NCI-H748 treated with DMSO at 0.1 percent for 48 hours (cell line): ENCODE data around the gene VAMP5.
"Not testable (repeated sequence)": the region's sequence is repeated elsewhere in the genome, so short reads cannot be mapped to it uniquely, and the experiment has no call there.

Source experiments
- DNase-seq: peaks from one replicate; lab custom pipeline; 2025; lab: John Stamatoyannopoulos, UW

VAMP5 gene, protein sequence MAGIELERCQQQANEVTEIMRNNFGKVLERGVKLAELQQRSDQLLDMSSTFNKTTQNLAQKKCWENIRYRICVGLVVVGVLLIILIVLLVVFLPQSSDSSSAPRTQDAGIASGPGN

DNA sequence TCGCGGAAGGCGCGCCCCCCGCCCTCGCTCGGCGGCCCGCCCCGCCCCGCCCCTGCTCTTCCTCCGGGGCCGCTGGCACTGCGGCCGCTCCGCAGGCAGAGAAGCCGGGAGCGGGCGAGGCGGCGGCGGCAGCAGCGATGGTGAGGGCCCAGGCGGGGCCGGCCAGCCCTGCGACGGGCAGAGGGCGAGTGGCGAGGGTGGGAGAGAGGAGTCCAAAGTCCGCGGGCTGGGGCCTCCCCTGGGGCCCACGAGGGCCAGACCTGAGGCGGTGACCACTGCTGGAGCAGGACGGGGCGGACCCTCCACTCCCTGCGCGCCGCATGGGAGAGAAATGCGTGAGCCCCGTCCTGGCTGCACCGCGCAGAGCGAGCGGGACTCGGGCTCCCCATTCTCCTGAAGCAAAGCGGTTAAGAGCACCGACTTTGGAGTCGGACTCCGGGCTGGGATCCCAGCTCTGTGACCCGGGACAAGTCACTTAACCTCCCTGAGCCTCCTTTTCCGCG lies at the start of gene VAMP5:
VAMP5 (plus strand) TSS at position 78 of the 503 bp plus-strand sequence; CDS start at position 138, 60 bp downstream.
- no peak for DNase-seq

DNA sequence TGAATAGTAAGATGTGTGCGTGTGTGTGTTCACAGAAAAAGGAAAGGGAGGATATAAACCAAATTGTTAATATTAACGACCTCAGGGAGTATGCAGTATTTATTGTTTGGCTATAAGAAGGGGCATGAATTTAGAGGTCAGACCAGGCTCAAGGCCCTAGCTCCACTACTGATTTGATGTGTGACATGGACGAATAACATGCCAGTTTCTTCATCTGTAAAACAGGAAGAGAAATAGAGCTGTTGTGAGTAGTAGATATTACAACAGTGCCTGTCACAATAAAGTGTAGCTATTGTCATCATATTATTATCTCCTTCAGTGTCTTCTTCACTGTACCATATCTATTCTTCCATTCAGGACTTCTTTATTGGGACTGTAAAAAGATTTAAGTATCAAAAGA lies 49.4 kb upstream of the VAMP5 start:
- DNase-seq: no peak

DNA sequence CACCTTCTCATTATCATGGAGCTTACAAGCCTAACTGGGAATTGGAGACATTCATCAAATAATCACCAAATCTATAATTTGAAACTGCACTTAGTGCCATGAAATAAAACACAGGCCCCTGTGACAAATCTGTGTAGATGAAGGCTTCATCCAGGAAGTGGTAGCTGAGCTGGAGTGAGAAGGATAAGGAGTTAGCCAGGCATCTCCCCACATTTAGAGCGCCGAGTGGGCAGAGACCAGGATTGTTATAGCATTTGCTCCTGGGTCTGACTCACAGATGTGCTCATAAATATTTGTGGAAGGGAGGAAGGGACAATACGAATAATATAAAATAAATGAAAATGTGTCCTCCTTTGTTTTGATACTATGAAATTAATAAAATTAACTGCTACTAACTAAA lies 47.8 kb upstream of the VAMP5 start:
- no peak for DNase-seq

DNA sequence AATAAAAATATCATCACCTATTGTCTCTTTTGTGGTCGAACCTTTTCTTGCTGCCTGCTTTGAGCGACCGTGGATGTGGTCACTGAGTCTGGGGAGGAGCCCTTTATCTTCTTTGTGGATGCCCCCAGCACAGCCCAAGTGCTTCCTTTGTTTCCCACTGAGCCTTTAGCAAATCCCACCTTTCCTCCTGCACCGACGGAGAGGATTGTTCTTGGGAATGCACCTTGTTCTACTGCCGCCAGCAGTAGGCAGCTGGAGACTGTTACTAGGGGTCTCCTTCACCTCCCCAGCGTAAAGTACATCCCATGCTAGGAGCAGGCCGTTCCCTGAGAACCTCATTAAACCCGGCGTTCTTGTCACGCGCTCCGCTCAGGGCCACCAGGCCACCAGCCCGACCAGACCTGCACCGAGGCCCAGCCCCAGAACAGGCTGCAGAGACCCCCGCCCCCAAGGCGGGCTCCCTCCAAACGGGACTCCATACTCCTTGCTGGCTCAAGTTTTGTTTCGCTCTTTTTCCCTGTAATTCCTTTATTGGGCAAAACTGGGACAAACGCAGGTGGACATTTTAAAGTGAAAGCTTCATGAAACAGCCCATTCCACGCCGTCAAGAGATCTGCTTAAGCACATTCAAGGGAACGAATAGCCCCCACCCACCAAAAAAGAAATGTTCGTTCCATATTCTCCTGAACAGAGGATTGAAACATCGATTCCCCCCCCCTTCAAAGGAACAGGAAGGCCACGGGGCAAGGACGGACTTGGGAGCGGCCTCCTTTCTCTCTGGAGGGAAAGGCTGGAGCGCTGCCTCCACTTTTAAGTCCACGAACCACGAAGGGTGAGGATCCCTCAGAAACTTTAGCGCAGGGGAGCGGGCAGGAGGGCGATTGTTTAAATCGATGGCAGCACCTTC lies 46.4 kb upstream of the VAMP5 start:
- DNase-seq: peak; percentile 40

DNA sequence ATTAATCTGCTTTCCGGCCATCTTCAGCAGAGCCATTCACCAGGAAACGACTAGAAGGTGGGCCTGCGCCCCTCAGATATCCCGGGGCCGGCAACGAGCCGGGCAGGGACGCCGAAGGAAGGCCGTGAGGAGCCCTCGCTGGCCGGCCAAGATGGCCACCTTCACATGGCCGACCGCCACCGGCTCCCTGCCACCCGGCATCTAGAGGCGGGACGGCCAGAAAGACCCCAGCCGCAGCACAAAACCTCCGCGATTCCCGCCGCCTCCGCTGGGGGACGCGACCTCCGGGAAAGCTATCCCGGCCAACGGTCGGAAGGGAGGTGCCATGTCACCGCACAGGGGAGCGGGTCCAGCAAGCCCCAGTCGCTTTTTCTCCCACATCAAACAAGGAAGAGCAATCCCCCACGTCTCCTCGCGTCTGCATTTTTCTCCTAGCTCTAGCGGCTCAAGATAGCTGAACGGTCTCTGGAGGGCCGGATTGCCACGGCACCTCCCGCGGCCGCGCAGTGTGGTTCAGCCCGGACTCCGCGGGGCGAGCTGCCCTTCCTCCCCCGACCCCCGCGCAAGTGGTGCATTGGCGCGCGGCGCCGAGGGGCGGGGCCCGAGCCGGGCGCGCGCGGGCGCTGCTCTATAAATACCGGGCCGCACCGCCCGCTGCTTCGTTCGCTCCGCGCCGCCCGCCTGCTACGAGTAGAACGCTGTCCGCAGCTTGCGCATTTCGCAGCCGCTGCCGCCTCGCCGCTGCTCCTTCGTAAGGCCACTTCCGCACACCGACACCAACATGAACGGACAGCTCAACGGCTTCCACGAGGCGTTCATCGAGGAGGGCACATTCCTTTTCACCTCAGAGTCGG lies 45.5 kb upstream of the VAMP5 start, which contains the start of gene MAT2A:
MAT2A (plus strand) TSS at position 662 of the 854 bp plus-strand sequence; CDS start at position 782, 120 bp downstream.
- DNase-seq: peak; percentile 75

DNA sequence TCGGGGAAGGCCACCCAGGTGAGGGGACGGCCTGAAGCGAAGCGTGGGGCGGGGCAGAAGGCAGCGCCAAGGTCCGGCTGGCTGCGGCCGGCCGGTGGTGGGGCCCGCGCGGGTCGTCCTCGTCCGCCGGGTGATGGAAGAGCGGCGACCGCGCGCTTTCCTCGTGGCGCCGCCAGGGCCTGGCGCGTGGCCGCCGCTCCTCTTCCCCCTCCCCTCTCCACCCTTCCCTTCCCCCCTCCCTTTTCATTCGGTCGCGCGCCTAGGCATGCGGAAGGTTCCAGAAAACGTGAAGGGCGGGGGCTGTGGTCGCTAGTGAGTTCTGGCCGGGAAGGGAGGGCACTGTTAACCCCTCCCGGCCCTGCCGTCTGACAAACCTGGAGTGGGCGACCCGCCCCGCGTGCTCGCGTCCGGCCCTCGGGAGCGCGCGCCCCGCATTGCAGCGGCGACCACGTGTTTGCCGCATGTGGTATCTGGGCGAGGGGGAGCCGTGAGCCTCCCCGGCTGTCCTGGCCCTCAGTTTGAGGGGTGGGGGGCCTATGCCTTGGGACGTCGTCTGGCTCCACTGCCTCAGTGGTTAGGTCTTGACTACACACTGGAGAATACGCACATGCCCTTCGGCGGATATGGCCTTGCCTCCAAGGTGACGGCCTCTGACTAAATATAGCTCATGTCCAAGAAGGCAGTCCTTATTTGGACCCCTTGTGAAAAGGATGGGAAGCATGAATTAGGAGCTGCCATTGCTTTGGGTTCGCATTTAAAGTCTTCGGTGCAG lies 44.7 kb upstream of the VAMP5 start:
- DNase-seq: no peak

DNA sequence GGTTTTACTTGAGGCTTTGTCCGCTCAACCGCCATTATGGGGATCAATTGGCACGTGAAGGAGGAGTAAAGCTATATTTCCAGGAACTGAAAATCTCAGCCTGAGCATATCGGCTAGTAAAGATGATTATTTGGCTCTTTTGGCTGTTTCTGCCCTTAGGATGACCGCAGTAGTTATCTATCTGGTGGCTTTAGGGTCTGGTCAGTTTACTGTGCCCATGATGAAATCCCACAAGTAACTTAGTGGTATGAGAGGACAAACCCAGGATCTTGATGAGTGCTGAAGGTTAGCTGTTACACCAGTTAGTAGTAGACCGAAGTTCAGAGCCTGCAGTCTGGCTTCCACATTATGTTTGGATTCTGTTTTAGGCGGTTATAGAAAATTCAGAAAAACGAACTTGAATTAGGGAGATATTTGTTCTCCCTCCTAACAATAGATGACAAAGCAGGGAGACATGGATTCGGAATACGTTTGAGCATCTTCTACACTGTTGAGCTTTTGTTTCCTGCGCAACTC lies 44.0 kb upstream of the VAMP5 start:
- DNase-seq: no peak

DNA sequence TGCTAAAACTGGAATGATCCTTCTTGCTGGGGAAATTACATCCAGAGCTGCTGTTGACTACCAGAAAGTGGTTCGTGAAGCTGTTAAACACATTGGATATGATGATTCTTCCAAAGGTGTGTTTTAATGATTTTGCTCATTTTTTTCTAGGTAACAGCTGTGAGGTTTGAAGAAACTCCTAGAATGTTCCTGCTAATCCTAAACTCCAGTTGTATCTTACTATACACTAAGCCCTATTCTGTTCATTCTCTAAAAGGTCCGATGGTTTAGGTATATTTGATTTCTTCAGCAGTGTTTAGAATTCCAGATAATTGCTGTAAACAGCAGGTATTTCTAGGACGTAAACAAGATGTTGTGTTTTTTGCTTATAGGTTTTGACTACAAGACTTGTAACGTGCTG lies 43.0 kb upstream of the VAMP5 start:
- no peak for DNase-seq

DNA sequence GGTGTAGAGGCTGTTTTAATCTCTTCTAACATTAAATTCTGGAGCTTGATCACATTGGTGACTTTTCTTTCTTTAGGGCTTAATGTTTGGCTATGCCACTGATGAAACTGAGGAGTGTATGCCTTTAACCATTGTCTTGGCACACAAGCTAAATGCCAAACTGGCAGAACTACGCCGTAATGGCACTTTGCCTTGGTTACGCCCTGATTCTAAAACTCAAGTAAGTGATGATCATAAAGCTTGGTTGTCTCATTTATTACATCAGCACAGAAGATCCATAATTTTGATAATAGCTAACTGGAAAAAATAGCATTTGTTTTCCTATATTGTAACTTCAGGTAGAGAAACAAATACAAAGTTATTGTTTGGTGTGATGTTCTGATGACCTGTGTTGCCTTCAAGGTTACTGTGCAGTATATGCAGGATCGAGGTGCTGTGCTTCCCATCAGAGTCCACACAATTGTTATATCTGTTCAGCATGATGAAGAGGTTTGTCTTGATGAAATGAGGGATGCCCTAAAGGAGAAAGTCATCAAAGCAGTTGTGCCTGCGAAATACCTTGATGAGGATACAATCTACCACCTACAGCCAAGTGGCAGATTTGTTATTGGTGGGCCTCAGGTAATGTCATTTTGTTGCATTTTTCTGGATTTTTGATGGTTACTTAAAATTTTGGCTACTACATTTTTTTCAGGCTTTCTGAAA lies 42.3 kb upstream of the VAMP5 start:
- DNase-seq: no peak

DNA sequence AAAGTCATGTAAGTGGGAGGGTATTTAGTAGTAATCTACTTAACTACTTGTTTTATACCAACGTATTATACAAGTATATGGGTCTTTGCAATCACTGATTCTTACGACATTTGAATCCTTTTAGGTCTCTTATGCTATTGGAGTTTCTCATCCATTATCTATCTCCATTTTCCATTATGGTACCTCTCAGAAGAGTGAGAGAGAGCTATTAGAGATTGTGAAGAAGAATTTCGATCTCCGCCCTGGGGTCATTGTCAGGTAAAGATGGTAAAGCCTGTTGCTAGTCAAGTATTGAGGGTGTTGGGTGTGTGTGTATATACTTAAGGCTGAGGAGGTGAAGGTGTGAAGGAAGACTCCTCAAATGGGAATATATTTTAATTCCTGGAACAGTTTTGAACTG lies 41.5 kb upstream of the VAMP5 start:
- DNase-seq: no peak

DNA sequence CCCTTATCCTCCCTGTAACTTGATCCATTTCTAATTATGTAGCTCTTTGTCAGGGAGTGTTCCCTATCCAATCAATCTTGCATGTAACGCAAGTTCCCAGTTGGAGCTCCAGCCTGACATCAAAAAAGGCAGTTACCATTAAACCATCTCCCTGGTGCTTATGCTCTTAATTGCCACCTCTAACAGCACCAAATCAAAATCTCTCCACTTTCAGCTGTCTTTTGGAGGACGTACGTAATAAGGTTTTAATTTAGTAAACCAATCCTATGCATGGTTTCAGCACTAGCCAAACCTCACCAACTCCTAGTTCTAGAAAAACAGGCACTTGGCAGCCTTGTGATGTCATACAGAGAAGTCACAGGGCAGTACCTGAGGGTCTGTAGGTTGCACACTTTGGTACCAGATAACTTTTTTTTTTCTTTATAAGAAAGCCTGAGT lies 40.0 kb upstream of the VAMP5 start:
- DNase-seq: not testable (repeated sequence)

DNA sequence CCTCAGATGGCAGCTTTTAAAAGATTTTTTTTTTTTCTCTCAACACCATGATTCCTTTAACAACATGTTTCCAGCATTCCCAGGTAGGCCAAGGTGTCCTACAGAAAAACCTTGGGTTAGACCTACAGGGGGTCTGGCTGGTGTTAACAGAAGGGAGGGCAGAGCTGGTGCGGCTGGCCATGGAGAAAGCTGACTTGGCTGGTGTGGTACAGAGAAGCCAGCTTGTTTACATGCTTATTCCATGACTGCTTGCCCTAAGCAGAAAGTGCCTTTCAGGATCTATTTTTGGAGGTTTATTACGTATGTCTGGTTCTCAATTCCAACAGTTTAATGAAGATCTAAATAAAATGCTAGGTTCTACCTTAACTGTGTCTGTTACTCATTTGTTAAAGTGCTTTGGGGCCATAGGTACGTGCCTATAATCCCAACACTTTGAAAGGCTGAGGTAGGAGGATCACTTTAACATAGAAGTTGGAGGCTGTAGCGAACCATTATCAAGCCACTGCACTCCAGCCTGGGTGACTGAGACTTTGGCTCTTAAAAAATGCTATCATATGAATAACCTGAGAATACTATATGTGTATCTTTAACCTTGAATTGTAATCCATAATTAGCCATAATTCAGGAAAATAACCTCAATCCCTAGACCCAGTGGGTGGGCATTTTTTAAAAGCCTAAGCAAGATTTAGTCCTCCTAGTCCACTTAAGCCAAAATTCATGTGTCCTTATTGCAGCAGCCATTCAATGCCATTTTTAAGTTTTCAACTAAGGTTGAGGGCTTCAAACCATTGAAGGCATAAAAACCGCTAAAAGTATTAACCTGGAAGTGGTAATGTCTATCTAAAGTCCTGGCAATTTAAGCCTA lies 39.1 kb upstream of the VAMP5 start:
- not testable (repeated sequence) for DNase-seq

DNA sequence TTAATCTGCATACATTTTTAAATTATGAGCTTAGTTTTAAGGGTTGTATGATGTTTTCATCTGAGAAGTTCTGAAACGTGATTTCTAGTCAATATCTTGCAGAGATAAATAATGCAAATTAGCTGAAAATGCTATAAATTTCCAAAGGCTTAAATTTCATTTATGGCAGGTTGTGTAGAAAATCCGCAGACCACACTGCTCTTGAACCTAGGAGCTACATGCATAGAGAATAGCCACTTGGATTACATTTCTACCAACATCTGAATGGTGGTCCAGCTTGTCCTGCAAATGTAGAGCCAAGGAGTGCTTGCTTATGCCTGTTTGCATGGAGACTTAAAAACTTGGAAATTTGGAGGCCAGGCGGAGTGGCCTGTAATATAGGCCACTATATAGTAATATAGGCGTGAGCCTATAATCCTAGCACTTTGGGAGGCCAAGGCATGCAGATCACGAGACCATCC lies 38.4 kb upstream of the VAMP5 start:
- no peak for DNase-seq

DNA sequence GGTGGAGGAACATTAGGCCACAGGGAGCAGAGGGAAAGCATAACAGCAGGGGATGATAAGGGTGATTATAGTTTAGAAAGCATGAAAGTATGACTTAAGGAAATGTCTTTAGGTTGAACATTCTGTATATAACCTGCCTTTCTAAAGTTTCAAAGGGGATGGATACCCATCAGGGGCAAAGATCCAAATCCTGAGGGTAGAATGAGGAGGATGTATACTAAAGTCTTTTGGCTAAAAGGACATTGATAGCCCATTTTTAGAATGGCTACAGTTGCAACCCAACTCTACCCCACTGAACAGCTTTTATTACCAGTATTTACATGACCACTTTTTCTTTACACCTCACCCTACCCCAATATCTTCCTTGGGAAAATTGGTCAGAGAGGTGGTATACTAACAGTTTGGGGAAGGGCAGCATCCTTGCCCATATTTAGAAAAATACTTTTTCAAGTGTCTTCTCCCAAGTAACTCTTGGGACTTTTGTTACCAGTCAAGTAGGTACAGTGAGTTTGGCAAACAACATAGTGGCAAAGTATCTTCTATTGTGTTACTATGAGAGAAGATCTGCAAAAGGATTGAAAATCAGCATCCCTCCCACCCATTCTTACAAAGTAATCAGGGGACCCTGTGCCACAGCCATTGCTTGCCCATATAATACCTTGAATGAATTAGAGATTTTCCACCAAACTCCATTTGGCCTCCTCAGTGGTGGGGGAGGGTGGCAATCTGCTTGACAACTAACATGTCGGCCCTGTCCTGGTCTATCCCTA lies 37.0 kb upstream of the VAMP5 start:
- DNase-seq: no peak

DNA sequence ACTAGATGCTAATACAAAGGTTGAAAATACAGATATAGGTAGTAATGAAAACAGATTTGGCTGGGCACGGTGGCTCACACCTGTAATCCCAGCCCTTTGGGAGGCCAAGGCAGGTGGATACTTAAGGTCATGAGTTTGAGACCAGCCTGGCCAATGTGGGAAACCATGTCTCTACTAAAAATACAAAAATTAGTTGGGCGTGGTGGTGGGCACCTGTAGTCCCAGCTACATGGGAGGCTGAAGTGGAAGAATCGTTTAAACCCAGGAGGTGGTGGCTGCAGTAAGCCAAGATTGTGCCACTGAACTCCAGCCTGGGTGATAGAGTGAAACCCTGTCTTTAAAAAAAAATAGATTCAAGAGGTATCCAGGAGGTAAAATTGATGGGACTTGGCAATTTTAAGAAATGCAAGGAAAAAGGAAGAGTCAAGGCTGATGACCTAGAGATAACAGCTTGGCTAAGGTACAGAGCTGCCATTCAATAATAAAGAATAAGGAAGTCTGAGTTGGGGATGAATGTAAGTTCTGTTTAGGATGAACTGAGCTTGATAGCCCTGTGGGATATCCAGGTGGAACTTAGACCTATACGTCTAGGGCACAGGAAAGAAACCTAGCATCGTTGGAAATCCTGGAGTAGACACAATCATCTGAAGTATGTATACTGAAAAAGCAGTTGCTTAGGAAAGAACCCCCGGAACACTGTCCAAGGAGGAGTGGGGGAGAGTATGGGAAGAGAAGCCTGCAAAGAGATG lies 36.2 kb upstream of the VAMP5 start:
- DNase-seq: no peak

DNA sequence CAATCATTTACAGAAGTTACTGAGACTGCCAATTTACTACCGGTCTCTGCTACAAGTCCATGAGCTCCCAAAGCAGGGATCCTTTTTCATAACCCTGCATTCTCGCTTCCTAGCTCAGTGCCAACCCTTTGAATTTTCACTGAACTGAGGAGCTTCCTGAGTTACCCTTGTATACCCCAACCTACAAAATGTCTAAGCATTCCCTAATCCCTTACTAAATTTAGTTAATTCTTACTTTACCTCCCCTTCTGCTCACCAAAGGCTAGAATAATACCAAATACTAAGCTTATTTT lies 35.7 kb upstream of the VAMP5 start:
- no peak for DNase-seq

DNA sequence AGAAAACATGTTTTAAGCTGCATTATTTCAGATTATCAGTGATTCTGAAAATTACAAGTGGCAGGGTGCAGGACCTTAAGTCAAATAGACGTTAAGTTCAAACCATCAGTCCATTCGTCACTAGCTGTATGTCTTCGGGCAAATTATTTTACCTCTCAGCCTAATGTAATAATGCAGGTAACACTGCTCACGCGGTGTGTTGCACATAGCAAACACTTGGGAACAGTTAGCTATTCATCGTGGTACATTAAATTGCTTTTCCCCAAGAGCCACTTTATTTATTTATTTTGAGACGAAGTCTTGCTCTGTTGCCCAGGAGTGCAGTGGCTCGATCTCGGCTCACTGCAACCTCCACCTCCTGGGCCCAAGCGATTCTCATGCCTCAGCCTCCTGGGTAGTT lies 35.1 kb upstream of the VAMP5 start:
- no peak for DNase-seq

DNA sequence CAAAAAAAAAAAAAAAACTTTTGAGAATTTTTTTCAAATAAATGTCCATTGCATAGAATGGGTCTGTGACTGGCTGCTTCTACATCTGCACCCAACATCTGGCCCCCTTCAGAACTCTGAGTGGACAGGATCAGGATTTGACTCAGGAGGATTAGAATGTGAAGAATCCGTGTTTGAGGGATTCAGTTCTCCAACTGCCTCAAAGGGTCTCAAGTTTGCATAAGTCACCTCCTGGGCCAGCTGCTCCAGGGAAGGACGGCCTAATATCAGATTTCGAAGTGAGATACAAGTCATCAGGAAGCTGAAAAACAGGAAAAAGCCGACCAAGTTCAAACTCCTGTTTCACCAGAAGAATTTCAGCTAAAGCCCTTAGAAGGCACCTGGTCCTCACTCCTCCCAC lies 34.4 kb upstream of the VAMP5 start:
- no peak for DNase-seq
